Measurements from ENCODE around the gene GNG5.
"Not testable (repeated sequence)": the region's sequence is repeated elsewhere in the genome, so short reads cannot be mapped to it uniquely, and the experiment has no call there.

GNG5 gene

GRCh38 chr1:84481317-84481716 is 25.1 kb downstream of the GNG5 start:
- DNase-seq: no peak

- DNase-seq: no peak
Observed at GRCh38 chr1:84480650-84481049, 25.7 kb downstream of the GNG5 start.

GRCh38 chr1:84479998-84480397 is 26.4 kb downstream of the GNG5 start:
- peak in 1 of 2 donors; percentile 7 for DNase-seq

- peak; percentile 60 to 62 for DNase-seq
Observed at GRCh38 chr1:84478876-84479868, 27.2 kb downstream of the GNG5 start, which contains the start of gene RPF1. TSS of gene RPF1 (plus strand) at chr1:84479266. CDS start at chr1:84479282, 16 bp downstream.

GRCh38 chr1:84476225-84476624 is 30.2 kb downstream of the GNG5 start:
- DNase-seq: no peak

GRCh38 chr1:84467298-84467697 is 39.1 kb downstream of the GNG5 start:
- DNase-seq: no peak

GRCh38 chr1:84462118-84462517 is 44.3 kb downstream of the GNG5 start:
- no peak for DNase-seq

- DNase-seq: no peak
Observed at GRCh38 chr1:84452436-84452835, 53.9 kb downstream of the GNG5 start.

GRCh38 chr1:84450910-84451309 is 55.5 kb downstream of the GNG5 start:
- DNase-seq: no peak

GRCh38 chr1:84448704-84449103 is 57.7 kb downstream of the GNG5 start:
- DNase-seq: not testable (repeated sequence)
